Bone marrow (tissue), 2 donors: Measurements from ENCODE around the gene PXT1.
"Not testable (repeated sequence)": the region's sequence is repeated elsewhere in the genome, so short reads cannot be mapped to it uniquely, and the experiment has no call there.

ENCODE experiments used
- DNase-seq, 2 donors: peaks; one replicate each; lab custom pipeline; 2025; lab: John Stamatoyannopoulos, UW

PXT1 gene

GRCh38 chr6:36368921-36369865 lies 73.5 kb downstream of the PXT1 start:
- no peak for DNase-seq

DNA sequence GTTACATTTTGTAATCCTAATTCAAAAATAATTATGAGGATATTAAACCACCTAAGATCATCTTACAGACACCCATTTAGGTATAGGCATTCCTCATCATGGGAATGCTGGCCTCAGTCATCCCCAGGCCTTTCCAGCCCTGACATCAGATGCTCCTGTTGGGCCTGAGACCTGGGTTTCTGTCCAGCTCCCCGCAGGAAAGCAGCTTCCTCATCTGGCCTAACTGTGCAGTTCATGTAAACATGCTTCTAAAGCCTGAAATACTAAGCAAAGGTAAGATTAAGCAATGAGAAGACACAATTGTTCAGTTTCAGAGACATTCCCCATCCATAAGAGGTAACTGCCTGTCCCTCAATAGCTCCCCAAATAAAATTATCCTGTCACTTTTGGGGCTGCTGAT lies 74.2 kb downstream of the PXT1 start:
- no peak for DNase-seq

- no peak for DNase-seq
Measured at GRCh38 chr6:36367743-36368142, 74.9 kb downstream of the PXT1 start.

GRCh38 chr6:36364669-36365479 lies 77.8 kb downstream of the PXT1 start:
- no peak for DNase-seq

DNA sequence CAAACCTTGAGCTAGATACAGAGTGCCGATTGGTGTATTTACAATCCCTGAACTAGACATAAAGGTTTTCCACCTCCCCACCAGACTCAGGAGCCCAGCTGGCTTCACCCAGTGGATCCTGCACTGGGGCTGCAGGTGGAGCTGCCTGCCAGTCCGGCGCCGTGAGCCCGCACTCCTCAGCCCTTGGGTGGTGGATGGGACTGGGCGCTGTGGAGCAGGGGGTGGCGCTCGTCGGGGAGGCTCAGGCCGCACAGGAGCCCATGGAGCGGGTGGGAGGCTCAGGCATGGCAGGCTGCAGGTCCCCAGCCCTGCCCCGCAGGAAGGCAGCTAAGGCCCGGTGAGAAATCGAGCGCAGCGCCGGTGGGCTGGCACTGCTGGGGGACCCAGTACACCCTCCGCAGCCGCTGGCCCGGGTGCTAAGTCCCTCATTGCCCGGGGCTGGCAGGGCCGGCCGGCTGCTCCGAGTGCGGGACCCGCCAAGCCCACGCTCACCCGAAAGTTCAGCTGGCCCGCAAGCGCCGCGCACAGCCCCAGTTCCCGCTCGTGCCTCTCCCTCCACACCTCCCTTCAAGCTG lies 78.5 kb downstream of the PXT1 start:
- DNase-seq: not testable (repeated sequence)

DNA sequence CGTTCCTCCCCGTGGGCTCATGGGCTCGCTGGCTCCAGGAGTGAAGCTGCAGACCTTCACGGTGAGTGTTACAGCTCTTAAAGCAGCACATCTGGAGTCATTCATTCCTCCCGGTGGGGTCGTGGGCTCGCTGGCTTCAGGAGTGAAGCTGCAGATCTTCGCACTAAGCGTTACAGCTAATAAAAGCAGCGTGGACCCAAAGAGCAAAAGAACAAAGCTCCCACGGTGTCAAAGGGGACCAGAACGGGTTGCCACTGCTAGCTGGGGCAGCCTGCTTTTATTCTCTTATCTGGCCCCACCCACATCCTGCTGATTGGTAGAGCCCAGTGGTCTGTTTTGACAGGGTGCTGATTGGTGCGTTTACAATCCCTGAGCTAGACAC lies 79.3 kb downstream of the PXT1 start:
- DNase-seq: not testable (repeated sequence)

DNA sequence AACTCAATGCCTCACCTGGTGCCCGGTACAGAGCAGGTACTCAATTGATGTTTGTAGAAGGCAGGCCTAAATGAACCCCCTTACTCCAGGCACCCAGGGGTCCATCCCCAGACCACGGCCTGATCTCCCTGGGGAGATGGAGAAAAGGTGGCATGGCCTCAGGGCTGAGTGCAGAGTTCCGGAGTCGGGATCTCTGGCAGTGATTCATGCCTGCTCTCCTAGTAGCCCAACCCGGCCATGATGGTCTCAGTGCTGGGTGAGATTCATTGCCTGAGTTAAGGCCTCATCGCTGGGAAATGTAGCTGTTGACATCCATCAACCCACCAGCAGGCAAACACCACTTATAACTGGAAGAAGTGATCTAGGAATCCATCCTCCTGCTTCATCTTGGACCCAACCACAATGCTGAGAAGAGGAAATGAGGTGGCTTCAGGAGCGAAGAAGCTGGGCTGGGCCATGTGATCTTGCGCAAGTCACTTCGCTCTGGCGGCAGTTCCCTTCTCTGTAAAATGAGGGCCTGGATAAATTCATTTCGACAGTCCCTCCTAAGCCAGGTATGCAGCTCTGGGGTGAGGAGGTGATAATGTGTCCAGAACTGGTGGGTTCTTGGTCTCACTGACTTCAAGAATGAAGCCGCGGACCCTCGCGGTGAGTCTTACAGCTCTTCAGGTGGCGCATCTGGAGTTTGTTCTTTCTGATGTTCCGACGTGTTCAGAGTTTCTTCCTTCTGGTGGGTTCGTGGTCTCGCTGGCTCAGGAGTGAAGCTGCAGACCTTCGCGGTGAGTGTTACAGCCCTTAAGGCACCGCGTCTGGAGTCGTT lies 79.9 kb downstream of the PXT1 start:
- no peak for DNase-seq

- no peak for DNase-seq
Measured at GRCh38 chr6:36361071-36361470, 81.6 kb downstream of the PXT1 start.

GRCh38 chr6:36360241-36361054 lies 82.2 kb downstream of the PXT1 start:
- DNase-seq: peak; percentile 28 to 44

GRCh38 chr6:36358226-36358915 lies 84.3 kb downstream of the PXT1 start:
- DNase-seq: no peak

GRCh38 chr6:36357872-36358225 lies 84.8 kb downstream of the PXT1 start:
- DNase-seq: no peak

GRCh38 chr6:36355819-36356218 lies 86.8 kb downstream of the PXT1 start:
- DNase-seq: no peak

DNA sequence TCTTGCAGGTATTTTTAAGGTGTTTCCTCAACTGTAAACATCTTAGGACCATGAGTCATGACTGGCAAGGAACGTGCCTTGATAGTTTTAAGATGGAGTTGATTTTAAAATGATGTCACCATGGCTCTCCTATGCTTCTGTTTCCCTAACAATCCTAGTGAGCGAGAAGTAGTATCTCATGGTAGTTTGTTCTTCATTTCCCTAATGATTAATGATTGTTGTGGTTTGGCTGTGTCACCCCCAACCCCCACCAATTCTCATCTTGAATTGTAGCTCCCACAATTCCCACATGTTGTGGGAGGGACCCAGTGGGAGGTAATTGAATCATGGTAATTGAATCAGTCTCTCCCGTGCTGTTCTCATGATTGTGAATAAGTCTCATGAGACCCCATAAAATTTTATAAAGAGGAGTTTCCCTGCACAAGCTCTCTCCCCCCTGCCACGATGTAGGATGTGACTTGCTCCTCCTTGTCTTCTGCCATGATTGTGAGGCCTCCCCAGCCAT lies 89.2 kb downstream of the PXT1 start:
- DNase-seq: no peak

- no peak for DNase-seq
Measured at GRCh38 chr6:36352477-36353157, 90.0 kb downstream of the PXT1 start.

DNA sequence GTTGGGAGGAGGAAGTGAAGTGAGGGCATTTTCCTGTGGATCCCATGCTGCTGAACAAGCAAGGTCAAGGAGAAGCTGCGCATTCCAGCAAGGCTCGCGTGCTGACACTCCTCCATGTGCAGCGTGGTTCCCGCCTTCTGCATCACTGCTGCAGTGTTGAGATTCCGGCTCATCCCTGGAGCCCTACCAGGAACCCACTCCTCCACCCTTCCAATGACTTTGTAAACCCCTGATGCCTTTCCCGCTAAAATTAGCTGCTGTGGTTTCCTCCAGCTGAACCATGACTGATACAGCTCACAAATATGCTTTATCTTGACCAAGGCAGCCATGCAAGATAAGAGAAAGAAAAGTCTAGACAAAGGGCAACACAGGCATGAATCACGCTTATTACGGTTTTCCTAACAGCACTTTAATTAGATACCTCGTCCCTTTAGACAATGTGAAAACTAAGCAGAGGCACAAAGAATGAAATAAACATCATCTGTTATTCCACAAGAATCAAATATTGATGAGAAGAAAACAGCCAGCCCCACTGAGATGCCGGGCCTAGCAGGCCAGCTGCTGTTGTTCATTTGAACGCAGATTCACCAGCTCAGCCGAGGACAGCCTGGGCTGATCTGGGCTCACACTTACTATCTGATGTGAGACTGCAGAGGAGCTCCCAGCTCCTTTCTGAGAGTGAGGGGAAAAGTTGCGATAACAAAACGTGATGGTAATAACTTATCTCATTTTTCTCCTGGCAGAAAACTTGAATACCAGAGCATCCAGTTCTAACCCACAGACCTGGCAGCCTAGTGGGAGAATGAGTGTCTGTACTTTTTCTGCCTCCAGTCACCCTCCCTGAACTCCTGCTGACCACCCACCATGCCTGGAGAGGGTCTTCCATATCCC lies 91.7 kb downstream of the PXT1 start:
- DNase-seq: no peak

- DNase-seq: no peak
Measured at GRCh38 chr6:36350082-36350481, 92.6 kb downstream of the PXT1 start.

GRCh38 chr6:36349240-36349639 lies 93.4 kb downstream of the PXT1 start:
- no peak for DNase-seq

DNA sequence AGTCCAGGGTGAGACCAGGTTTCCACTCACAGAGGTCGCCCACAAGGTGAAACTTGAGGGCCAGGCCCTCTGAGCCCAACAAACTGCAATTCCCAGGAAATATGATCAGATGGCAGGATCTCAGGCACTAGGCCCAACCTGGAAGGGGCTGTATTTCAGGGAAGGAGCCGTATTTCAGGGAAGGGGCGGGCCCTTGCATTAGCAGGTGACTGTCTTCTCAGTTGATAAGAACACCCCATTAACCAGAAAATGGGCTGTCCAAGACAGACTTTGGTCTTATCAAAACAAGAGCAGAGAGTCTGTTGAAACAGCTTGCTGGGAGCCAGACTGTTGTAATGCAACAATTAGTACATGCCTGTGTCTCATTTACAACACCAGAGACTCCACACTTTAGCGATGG lies 95.0 kb downstream of the PXT1 start:
- DNase-seq: no peak
